ENCODE results near the gene FAM241B. TPM values are rescaled to one million over a fixed set of nuclear protein-coding genes. Genes with fewer than 3 reads are reported as not detected.

The FAM241B gene
- total RNA-seq, 2 donors from 2014 or later: 0.66 to 1.8 TPM

- Histone ChIP-seq H3K4me1 (peaks cover 18% of the 10 kb centered on the region), H3K36me3 (replicated peaks in 1 of 2; ENCODE audit: insufficient read depth in 1 of 2, low read depth in 2 of 2) (no peaks in the 10 kb centered on the region), H3K4me3 (no peak overlapping the region), H3K27me3 (no peaks in the 10 kb centered on the region), H3K9me3 (no peaks in the 10 kb centered on the region), H3K27ac (no peak overlapping the region)
- intact Hi-C loops (cut with DNase I): no loop called here
- DNase-seq: no peak
- 95 to 96% methylated on average over 7 of the region's 7 CpGs for WGBS, 2 donors
- TF ChIP-seq CTCF (IDR thresholded peaks at IDR 0.05) (no peak), POLR2A (IDR thresholded peaks at IDR 0.05) (no peak)
- ATAC-seq: no peak
These were observed 32.9 kb downstream of the FAM241B start for GRCh38 chr10:69662901-69663300.

GRCh38 chr10:69663369-69663947 lies 33.4 kb downstream of the FAM241B start:
- DNase-seq (no peak), ATAC-seq (no peak)
- intact Hi-C loops (cut with DNase I): no loop called here
- H3K27me3 ChIP-seq: no peaks in the 10 kb centered on the region
- no peak overlapping the region for H3K4me3 ChIP-seq
- no peaks in the 10 kb centered on the region for H3K9me3 ChIP-seq
- WGBS, 2 donors: 85 to 87% methylated on average over 6 to 9 of the region's 9 CpGs
- no peak overlapping the region for H3K27ac ChIP-seq
- TF ChIP-seq CTCF (IDR thresholded peaks at IDR 0.05): no peak
- TF ChIP-seq POLR2A (IDR thresholded peaks at IDR 0.05): no peak
- no peaks in the 10 kb centered on the region for H3K36me3 ChIP-seq (replicated peaks in 1 of 2; ENCODE audit: insufficient read depth in 1 of 2, low read depth in 2 of 2)
- peaks cover 18% of the 10 kb centered on the region for H3K4me1 ChIP-seq

GRCh38 chr10:69665474-69666320 lies 35.6 kb downstream of the FAM241B start:
- peak overlapping the region in 1 of 4 donors; percentile 41 for H3K27ac ChIP-seq
- ATAC-seq: peak; percentile 80
- WGBS, 2 donors: 49 to 56% methylated on average over 17 of the region's 17 CpGs
- intact Hi-C loops (cut with DNase I): no loop called here
- no peak for DNase-seq
- no peaks in the 10 kb centered on the region for H3K36me3 ChIP-seq (replicated peaks in 1 of 2; ENCODE audit: insufficient read depth in 1 of 2, low read depth in 2 of 2)
- H3K9me3 ChIP-seq: no peaks in the 10 kb centered on the region
- TF ChIP-seq POLR2A (IDR thresholded peaks at IDR 0.05) (no peak), CTCF (IDR thresholded peaks at IDR 0.05) (no peak)
- H3K4me3 ChIP-seq: no peak overlapping the region
- H3K27me3 ChIP-seq: no peaks in the 10 kb centered on the region
- H3K4me1 ChIP-seq: peaks cover 18% of the 10 kb centered on the region

GRCh38 chr10:69666756-69667155 lies 36.7 kb downstream of the FAM241B start:
- WGBS, 2 donors: 89 to 91% methylated on average over 4 of the region's 4 CpGs
- Histone ChIP-seq H3K27me3 (no peaks in the 10 kb centered on the region), H3K36me3 (replicated peaks in 1 of 2; ENCODE audit: insufficient read depth in 1 of 2, low read depth in 2 of 2) (no peaks in the 10 kb centered on the region), H3K4me1 (peaks cover 18% of the 10 kb centered on the region), H3K9me3 (no peaks in the 10 kb centered on the region), H3K4me3 (no peak overlapping the region), H3K27ac (no peak overlapping the region)
- DNase-seq: no peak
- no peak for TF ChIP-seq CTCF (IDR thresholded peaks at IDR 0.05)
- TF ChIP-seq POLR2A (IDR thresholded peaks at IDR 0.05): no peak
- no peak for ATAC-seq
- intact Hi-C loops (cut with DNase I): no loop called here

All from body of pancreas (tissue), 4 donors.